H1 (cell line): ENCODE measurements around the gene IFT43. TPM values are rescaled to one million over a fixed set of nuclear protein-coding genes. Genes with fewer than 3 reads are reported as not detected.

Source experiments
- CTCF ChIA-PET: fragments of 300-600 bp; sonication (Branson Sonifier 250); formaldehyde crosslinking; loops from one replicate; lab custom pipeline; 2021; ENCODE audit not compliant: partially characterized antibody; lab: Charles Lee
- POLR2A ChIA-PET: fragments of 300-600 bp; sonication (Branson Sonifier 250); formaldehyde crosslinking; loops from one replicate; lab custom pipeline; 2021; ENCODE audit warnings: inconsistent platforms; ENCODE audit not compliant: partially characterized antibody; lab: Charles Lee
- DNase-seq, 2 experiments: peaks; one replicate each; pipeline versions ENCODE4 v3.0.0 to v3.0.0-alpha.2; 2010 to 2022; ENCODE audit warnings: low spot score in 2 of 2, low read depth in 1 of 2, mixed read lengths in 1 of 2
- FAIRE-seq: peaks from 2 replicates; lab custom pipeline; 2011; peaks lifted over from hg19 to GRCh38; lab: Jason Lieb, UNC
- H2AFZ ChIP-seq: 2 replicates; pipeline ENCODE4 v1.8.1; 2012; ENCODE audit warnings: low read length, inconsistent platforms
- H2AK5ac ChIP-seq: 2 replicates; pipeline ENCODE4 v1.6.1; 2013; ENCODE audit warnings: low read depth, low read length
- H2BK120ac ChIP-seq: replicated peaks from 2 replicates; pipeline ENCODE3; 2013; ENCODE audit warnings: low read depth, low read length, inconsistent platforms
- H2BK12ac ChIP-seq: 2 replicates; pipeline ENCODE4 v1.6.1; 2013; ENCODE audit warnings: low read depth, low read length
- H2BK15ac ChIP-seq: 2 replicates; pipeline ENCODE4 v1.6.1; 2013; ENCODE audit warnings: low read length
- H2BK20ac ChIP-seq: 2 replicates; pipeline ENCODE4 v1.6.1; 2013; ENCODE audit warnings: low read length
- H2BK5ac ChIP-seq: 2 replicates; pipeline ENCODE4 v1.6.1; 2013; ENCODE audit warnings: low read depth, low read length
- H3K14ac ChIP-seq: 2 replicates; pipeline ENCODE4 v1.6.1; 2013; ENCODE audit warnings: inconsistent platforms; ENCODE audit not compliant: insufficient read length
- H3K18ac ChIP-seq: 2 replicates; pipeline ENCODE4 v1.6.1; 2013; ENCODE audit warnings: low read length; ENCODE audit errors: extremely low read depth
- H3K23ac ChIP-seq: 2 replicates; pipeline ENCODE4 v1.6.1; 2013; ENCODE audit warnings: inconsistent platforms; ENCODE audit not compliant: insufficient read length
- H3K23me2 ChIP-seq: 2 replicates; pipeline ENCODE4 v1.6.1; 2013; ENCODE audit warnings: low read depth, low read length
- H3K27ac ChIP-seq: 2 replicates; pipeline ENCODE4 v1.6.1; 2011; ENCODE audit warnings: low read depth, low read length, inconsistent platforms
- H3K27me3 ChIP-seq, 4 experiments: replicated peaks in 1 of 4; 1 replicate in 1 of 4; 2 replicates in 3 of 4; pipeline versions ENCODE4 v1.6.1 to v1.8.1; 2011 to 2013; ENCODE audit warnings: low read length in 3 of 4, mild to moderate bottlenecking in 3 of 4, inconsistent platforms in 2 of 4, mixed read lengths in 2 of 4, moderate library complexity in 1 of 4; ENCODE audit not compliant: control insufficient read depth in 3 of 4, insufficient read depth in 3 of 4; ENCODE audit errors: extremely low read depth in 1 of 4
- H3K36me3 ChIP-seq, 4 experiments: 2 replicates each; pipeline versions ENCODE4 v1.6.1 to v1.8.1; 2011 to 2013; ENCODE audit warnings: mild to moderate bottlenecking in 4 of 4, low read length in 3 of 4, moderate library complexity in 2 of 4, control low read depth in 1 of 4, inconsistent platforms in 1 of 4; ENCODE audit not compliant: insufficient read depth in 4 of 4, control insufficient read depth in 2 of 4
- H3K4ac ChIP-seq: replicated peaks from 2 replicates; pipeline ENCODE3; 2013; ENCODE audit warnings: low read length, low read depth, mixed read lengths, inconsistent platforms; ENCODE audit not compliant: insufficient read length
- H3K4me1 ChIP-seq, 4 experiments: replicated peaks in 1 of 4; 1 replicate in 1 of 4; 2 replicates in 3 of 4; pipeline versions ENCODE4 v1.6.1 to v1.8.1; 2011 to 2013; ENCODE audit warnings: low read length in 3 of 4, inconsistent platforms in 2 of 4, mixed read lengths in 1 of 4; ENCODE audit not compliant: insufficient read depth in 4 of 4, control insufficient read depth in 3 of 4
- H3K4me2 ChIP-seq, 2 experiments: 2 replicates each; pipeline versions ENCODE4 v1.6.1 to v1.8.1; 2011 to 2013; ENCODE audit warnings: low read depth in 2 of 2, low read length in 2 of 2, control low read depth in 1 of 2, inconsistent platforms in 1 of 2, mild to moderate bottlenecking in 1 of 2; ENCODE audit not compliant: insufficient read depth in 1 of 2
- H3K4me3 ChIP-seq, 4 experiments: fragments of 200-600, 300-600 bp in 1 of 4; sonication (generic), shearing (Covaris generic), sonication (Bioruptor Twin) in 1 of 4; 2 replicates each; pipeline versions ENCODE4 v1.5.1 to v1.8.1; 2011 to 2016; ENCODE audit warnings: low read length in 4 of 4, low read depth in 3 of 4, control low read depth in 2 of 4, inconsistent platforms in 2 of 4, mild to moderate bottlenecking in 2 of 4, mixed read lengths in 1 of 4, moderate library complexity in 1 of 4; ENCODE audit not compliant: insufficient read depth in 2 of 4; ENCODE audit errors: extremely low read depth in 1 of 4
- H3K56ac ChIP-seq: replicated peaks from 2 replicates; pipeline ENCODE3; 2013; ENCODE audit warnings: low read depth, mild to moderate bottlenecking, mixed read lengths, low read length, inconsistent platforms; ENCODE audit not compliant: insufficient read length
- H3K79me1 ChIP-seq: 2 replicates; pipeline ENCODE4 v1.6.1; 2013; ENCODE audit warnings: low read depth, low read length, control low read depth
- H3K79me2 ChIP-seq, 2 experiments: 2 replicates each; pipeline versions ENCODE4 v1.6.1 to v1.8.1; 2012 to 2013; ENCODE audit warnings: low read length in 2 of 2, mild to moderate bottlenecking in 2 of 2, inconsistent platforms in 1 of 2; ENCODE audit not compliant: insufficient read depth in 2 of 2, control insufficient read depth in 1 of 2
- H3K9ac ChIP-seq, 4 experiments: replicated peaks in 1 of 4; 1 replicate in 1 of 4; 2 replicates in 3 of 4; pipeline versions ENCODE4 v1.6.1 to v1.8.1; 2011 to 2013; ENCODE audit warnings: low read depth in 3 of 4, low read length in 3 of 4, control low read depth in 2 of 4, mild to moderate bottlenecking in 2 of 4, moderate library complexity in 2 of 4, inconsistent platforms in 1 of 4; ENCODE audit errors: extremely low read depth in 1 of 4
- H3K9me3 ChIP-seq, 2 experiments: 2 replicates each; pipeline versions ENCODE4 v1.6.1 to v1.8.1; 2012 to 2013; ENCODE audit warnings: mild to moderate bottlenecking in 2 of 2, moderate library complexity in 2 of 2, control low read depth in 1 of 2, inconsistent platforms in 1 of 2, low read depth in 1 of 2, low read length in 1 of 2, mixed read lengths in 1 of 2; ENCODE audit not compliant: insufficient read depth in 2 of 2
- H4K20me1 ChIP-seq, 2 experiments: replicated peaks in 1 of 2; 2 replicates each; pipeline versions ENCODE3 to v1.8.1; 2011 to 2013; ENCODE audit warnings: inconsistent platforms in 2 of 2, low read length in 2 of 2, mild to moderate bottlenecking in 1 of 2; ENCODE audit not compliant: insufficient read depth in 2 of 2, control insufficient read depth in 1 of 2
- H4K5ac ChIP-seq: 2 replicates; pipeline ENCODE4 v1.6.1; 2013; ENCODE audit warnings: low read length, low read depth, mixed read lengths, inconsistent platforms; ENCODE audit not compliant: insufficient read length
- H4K8ac ChIP-seq: 2 replicates; pipeline ENCODE4 v1.8.0; 2013; ENCODE audit warnings: mild to moderate bottlenecking, moderate library complexity, low read length, inconsistent platforms; ENCODE audit not compliant: insufficient read depth; ENCODE audit errors: extremely low read depth
- H4K91ac ChIP-seq: replicated peaks from 2 replicates; pipeline ENCODE3; 2013; ENCODE audit warnings: low read length, mixed read lengths, inconsistent platforms; ENCODE audit not compliant: insufficient read length
- BCL11A ChIP-seq, 2 experiments: IDR thresholded peaks; one replicate each; pipeline ENCODE4 v1.6.1; 2011; ENCODE audit warnings: low read depth in 2 of 2, low read length in 2 of 2, mild to moderate bottlenecking in 2 of 2
- BRCA1 ChIP-seq: IDR thresholded peaks from 2 replicates; pipeline ENCODE4 v1.6.1; 2012; ENCODE audit warnings: low read depth, low read length, improper control_type of control experiment
- EP300 ChIP-seq, 2 experiments: IDR thresholded peaks; 1 replicate in 1 of 2; 2 replicates in 1 of 2; pipeline ENCODE4 v1.6.1; 2011 to 2012; ENCODE audit warnings: low read depth in 2 of 2, low read length in 2 of 2, mild to moderate bottlenecking in 2 of 2, borderline replicate concordance in 1 of 2, inconsistent platforms in 1 of 2, moderate library complexity in 1 of 2
- FOSL1 ChIP-seq: IDR thresholded peaks from 2 replicates; pipeline ENCODE4 v1.6.1; 2011; ENCODE audit warnings: mild to moderate bottlenecking, low read depth, low read length, moderate library complexity; ENCODE audit not compliant: insufficient read depth
- HDAC2 ChIP-seq, 2 experiments: fragments of 300-600 bp in 1 of 2; sonication (generic) in 1 of 2; IDR thresholded peaks; 2 replicates each; pipeline ENCODE4 v1.6.1; 2011 to 2012; ENCODE audit warnings: low read depth in 2 of 2, low read length in 2 of 2, mild to moderate bottlenecking in 2 of 2, moderate library complexity in 2 of 2, borderline replicate concordance in 1 of 2, inconsistent platforms in 1 of 2
- RFX5 ChIP-seq: IDR thresholded peaks from 2 replicates; pipeline ENCODE4 v1.6.1; 2011; ENCODE audit warnings: low read depth, low read length, improper control_type of control experiment, borderline replicate concordance
- RNF2 ChIP-seq: fragments of 200-900, 300-1000 bp; sonication (generic); IDR thresholded peaks from 2 replicates; pipeline ENCODE4 v1.7.1; 2016; ENCODE audit warnings: borderline replicate concordance, low read depth, mild to moderate bottlenecking, antibody characterized with exemption, low read length; ENCODE audit not compliant: poor library complexity, severe bottlenecking; ENCODE audit errors: missing control alignments
- YY1 ChIP-seq: IDR thresholded peaks from 2 replicates; pipeline ENCODE4 v1.6.1; 2011; ENCODE audit warnings: low read depth, mild to moderate bottlenecking, low read length
- WGBS, 2 experiments: shearing (Covaris generic) in 1 of 2; methylation state at CpG; one replicate each; pipeline versions ENCODE4 v1.1.6 to v1.1.7; 2013 to 2015; ENCODE audit warnings: low lambda C conversion rate in 2 of 2, mixed read lengths in 2 of 2, inconsistent platforms in 1 of 2, low coverage in 1 of 2, missing lambda C conversion rate in 1 of 2; ENCODE audit not compliant: insufficient replicate concordance in 2 of 2, insufficient coverage in 1 of 2, insufficient read length in 1 of 2; ENCODE audit errors: extremely low coverage in 1 of 2, missing lambda C conversion rate in 1 of 2; 5-methylcytosine and 5-hydroxymethylcytosine counted together
- polyA plus RNA-seq, 7 experiments: library from polyadenylated mRNA; depleted of rRNA in 3 of 7; stranded (reverse) in 5 of 7; unstranded in 2 of 7; fragments of >200 nt in 5 of 7; fragments of 200-250 nt in 2 of 7; gene quantifications; 1 replicate in 5 of 7; 2 replicates in 1 of 7; 4 replicates in 1 of 7; pipeline versions ENCODE4 v1.2.1 to v1.2.3, GENCODE V29; 2011 to 2013; ENCODE audit warnings: missing spikeins in 2 of 7, mixed read lengths in 2 of 7
- total RNA-seq: library from RNA; stranded (reverse); fragmentation: NEBNext Ultra II Directional; extraction: Animal tissue kit (Norgen Biotek cat#: 25700); gene quantifications from 2 replicates; pipeline ENCODE4 v1.2.1, GENCODE V29; 2021

IFT43 gene
- total and polyA plus RNA-seq, 2 of the 8 experiments (the other 6 are each of a cell fraction or from before 2014, with no cell fraction given): 17.0 to 20.8 TPM

DNA sequence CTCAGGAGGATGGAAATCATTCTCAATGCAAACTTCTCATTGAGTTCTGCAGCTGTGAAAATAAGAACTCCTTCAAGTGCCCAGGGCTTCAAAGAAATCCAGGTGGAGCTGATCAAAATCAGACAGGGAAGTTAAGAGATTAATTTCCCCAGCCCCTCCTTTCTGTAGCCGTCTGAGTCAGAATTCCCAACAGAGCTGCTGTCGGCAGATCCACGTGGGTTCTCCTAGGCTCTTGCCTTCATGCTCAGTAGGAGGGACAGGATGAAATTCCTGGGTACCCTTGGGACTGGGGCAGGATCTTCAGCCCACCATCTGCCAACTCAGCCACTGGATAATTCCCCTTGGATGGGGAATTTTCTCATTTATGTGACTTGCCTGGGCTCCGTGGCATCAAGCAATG, 17.1 kb upstream of the IFT43 start:
- H3K56ac ChIP-seq: no peak overlapping the region
- H3K18ac ChIP-seq: no peak overlapping the region
- H4K8ac ChIP-seq: no peak overlapping the region
- no peak for TF ChIP-seq EP300 (IDR thresholded peaks at IDR 0.05; ENCODE audit: borderline replicate concordance in 1 of 2, low read depth in 2 of 2, low read length in 2 of 2)
- TF ChIP-seq BRCA1: no peak
- no peak for TF ChIP-seq HDAC2 (IDR thresholded peaks at IDR 0.05; ENCODE audit: borderline replicate concordance in 1 of 2, low read depth in 2 of 2, low read length in 2 of 2)
- TF ChIP-seq FOSL1: no peak
- no peak for TF ChIP-seq RNF2
- TF ChIP-seq RFX5: no peak
- TF ChIP-seq YY1: no peak
- TF ChIP-seq BCL11A (IDR thresholded peaks at IDR 0.05; ENCODE audit: low read depth in 2 of 2, low read length in 2 of 2): no peak
- H2BK12ac ChIP-seq: no peak overlapping the region
- ChIA-PET CTCF (interaction anchor here (1.4 to 20.1 kb wide), 4 partner anchors 11 to 78 kb away, joined by 3 to 261 read pairs (median 15); partner anchors contain the start of gene TGFB3), POLR2A (no interaction called here)
- H3K9ac ChIP-seq: no peak overlapping the region
- no peaks in the 10 kb centered on the region for H3K27me3 ChIP-seq
- no peaks in the 10 kb centered on the region for H3K36me3 ChIP-seq
- H2AK5ac ChIP-seq: no peak overlapping the region
- H3K27ac ChIP-seq: no peak overlapping the region
- no peak for DNase-seq
- no peak overlapping the region for H3K4ac ChIP-seq
- no peak overlapping the region for H3K23ac ChIP-seq
- no peaks in the 10 kb centered on the region for H3K9me3 ChIP-seq
- no peak overlapping the region for H4K91ac ChIP-seq
- H4K5ac ChIP-seq: no peak overlapping the region
- H3K23me2 ChIP-seq: no peaks in the 10 kb centered on the region
- WGBS, 2 experiments: 79% methylated on average over 4 of the region's 4 CpGs; no CpG with 5 or more reads in 1 of the 2 experiments
- no peak overlapping the region for H2BK20ac ChIP-seq
- no peak overlapping the region for H2AFZ ChIP-seq
- H2BK120ac ChIP-seq: no peak overlapping the region
- FAIRE-seq: no peak
- no peak overlapping the region for H2BK15ac ChIP-seq
- H3K4me1 ChIP-seq: peaks cover 0 to 3% (median under 1%) of the 10 kb centered on the region in 4 experiments; a peak in 2 of 7 replicates
- no peaks in the 10 kb centered on the region for H3K79me1 ChIP-seq
- no peak overlapping the region for H3K14ac ChIP-seq
- no peak overlapping the region for H3K4me2 ChIP-seq
- H2BK5ac ChIP-seq: no peak overlapping the region
- no peaks in the 10 kb centered on the region for H4K20me1 ChIP-seq
- no peaks in the 10 kb centered on the region for H3K79me2 ChIP-seq
- no peak overlapping the region for H3K4me3 ChIP-seq
